Right lobe of liver (tissue), 4 donors: Measurements from ENCODE around the gene MYH7B.

Experiments used
- POLR2A ChIP-seq: fragments of 450-650 bp; IDR thresholded peaks from one replicate; pipeline ENCODE4 v1.6.1; 2017; ENCODE audit warnings: antibody characterized with exemption, mild to moderate bottlenecking
- TF ChIP-seq, protein P1 (sequence below), 4 donors: fragments of 200-600 bp in 3 of 4; fragments of 450-650 bp in 1 of 4; IDR thresholded peaks; one replicate each; pipeline versions ENCODE4 v1.5.1 to v1.8.0; 2016 to 2022; ENCODE audit warnings: antibody characterized with exemption in 4 of 4, mild to moderate bottlenecking in 2 of 4
- donor health status: DM: no; HTN: no; CAD: no.
- donor health status: DM: no; HTN: no; CAD: no.
- donor health status: DM: no; HTN: yes; CAD: no.

DNA sequence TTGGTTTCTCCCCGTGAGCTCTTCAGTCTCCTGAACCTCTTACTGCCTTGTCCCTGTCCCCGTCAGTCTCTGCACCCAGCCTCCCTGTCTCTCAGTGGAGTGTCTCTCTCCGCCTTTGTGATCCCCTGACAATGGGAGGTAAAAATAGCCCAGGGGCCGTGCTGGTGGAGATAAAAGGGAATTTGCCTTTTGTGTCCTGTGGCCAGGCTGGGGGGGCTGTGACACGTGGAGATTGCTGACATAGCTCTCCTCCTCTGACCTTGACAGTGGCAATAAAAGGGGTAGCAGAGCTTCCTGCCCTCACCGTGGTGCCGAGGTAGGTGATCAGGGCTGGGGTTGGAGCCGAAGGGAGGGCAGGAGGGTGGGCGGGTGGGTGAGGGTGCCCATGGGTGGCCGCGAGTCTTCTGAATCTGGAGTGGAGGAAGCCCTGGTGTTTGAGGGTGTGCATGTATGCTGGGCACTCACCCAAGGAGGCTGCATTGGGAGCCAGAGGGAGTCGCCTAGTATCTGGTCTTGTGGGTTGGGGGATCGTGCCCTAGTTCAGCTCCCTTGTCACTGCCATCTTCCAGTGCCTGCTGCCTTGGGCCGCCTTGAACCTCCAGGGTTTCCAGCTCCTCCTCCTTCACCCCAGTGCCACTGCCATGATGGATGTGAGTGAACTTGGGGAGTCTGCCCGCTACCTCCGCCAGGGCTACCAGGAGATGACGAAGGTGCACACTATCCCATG, 21.9 kb downstream of the MYH7B start:
- TF ChIP-seq, protein P1, sequence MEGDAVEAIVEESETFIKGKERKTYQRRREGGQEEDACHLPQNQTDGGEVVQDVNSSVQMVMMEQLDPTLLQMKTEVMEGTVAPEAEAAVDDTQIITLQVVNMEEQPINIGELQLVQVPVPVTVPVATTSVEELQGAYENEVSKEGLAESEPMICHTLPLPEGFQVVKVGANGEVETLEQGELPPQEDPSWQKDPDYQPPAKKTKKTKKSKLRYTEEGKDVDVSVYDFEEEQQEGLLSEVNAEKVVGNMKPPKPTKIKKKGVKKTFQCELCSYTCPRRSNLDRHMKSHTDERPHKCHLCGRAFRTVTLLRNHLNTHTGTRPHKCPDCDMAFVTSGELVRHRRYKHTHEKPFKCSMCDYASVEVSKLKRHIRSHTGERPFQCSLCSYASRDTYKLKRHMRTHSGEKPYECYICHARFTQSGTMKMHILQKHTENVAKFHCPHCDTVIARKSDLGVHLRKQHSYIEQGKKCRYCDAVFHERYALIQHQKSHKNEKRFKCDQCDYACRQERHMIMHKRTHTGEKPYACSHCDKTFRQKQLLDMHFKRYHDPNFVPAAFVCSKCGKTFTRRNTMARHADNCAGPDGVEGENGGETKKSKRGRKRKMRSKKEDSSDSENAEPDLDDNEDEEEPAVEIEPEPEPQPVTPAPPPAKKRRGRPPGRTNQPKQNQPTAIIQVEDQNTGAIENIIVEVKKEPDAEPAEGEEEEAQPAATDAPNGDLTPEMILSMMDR (IDR thresholded peaks at IDR 0.05): no peak
- TF ChIP-seq POLR2A: no peak
